Measurements from ENCODE around the gene KPNA2.
"Not testable (repeated sequence)": the region's sequence is repeated elsewhere in the genome, so short reads cannot be mapped to it uniquely, and the experiment has no call there.

The KPNA2 gene

DNA sequence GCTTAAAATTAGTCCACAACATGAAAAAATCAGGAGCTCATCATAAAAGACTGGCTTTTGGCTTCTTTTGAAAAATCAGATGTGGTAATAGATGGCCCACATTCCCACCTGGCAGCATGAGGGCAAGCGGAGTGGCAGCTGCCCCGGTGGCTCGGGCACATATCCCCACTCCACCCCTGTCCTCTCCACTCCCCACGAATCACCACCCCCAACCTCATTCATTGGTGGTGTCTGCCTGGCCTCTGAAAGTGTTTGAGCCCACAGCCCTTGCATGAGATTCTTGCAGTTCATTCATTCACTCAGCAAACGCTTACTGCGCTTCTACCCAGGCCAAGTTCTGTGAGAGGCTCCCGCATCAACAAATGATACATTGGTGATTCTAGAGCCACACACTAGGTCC is 29.8 kb downstream of the KPNA2 start:
- DNase-seq = not testable (repeated sequence)

GRCh38 chr17:68068512-68068911 is 33.0 kb downstream of the KPNA2 start:
- DNase-seq = not testable (repeated sequence)

DNA sequence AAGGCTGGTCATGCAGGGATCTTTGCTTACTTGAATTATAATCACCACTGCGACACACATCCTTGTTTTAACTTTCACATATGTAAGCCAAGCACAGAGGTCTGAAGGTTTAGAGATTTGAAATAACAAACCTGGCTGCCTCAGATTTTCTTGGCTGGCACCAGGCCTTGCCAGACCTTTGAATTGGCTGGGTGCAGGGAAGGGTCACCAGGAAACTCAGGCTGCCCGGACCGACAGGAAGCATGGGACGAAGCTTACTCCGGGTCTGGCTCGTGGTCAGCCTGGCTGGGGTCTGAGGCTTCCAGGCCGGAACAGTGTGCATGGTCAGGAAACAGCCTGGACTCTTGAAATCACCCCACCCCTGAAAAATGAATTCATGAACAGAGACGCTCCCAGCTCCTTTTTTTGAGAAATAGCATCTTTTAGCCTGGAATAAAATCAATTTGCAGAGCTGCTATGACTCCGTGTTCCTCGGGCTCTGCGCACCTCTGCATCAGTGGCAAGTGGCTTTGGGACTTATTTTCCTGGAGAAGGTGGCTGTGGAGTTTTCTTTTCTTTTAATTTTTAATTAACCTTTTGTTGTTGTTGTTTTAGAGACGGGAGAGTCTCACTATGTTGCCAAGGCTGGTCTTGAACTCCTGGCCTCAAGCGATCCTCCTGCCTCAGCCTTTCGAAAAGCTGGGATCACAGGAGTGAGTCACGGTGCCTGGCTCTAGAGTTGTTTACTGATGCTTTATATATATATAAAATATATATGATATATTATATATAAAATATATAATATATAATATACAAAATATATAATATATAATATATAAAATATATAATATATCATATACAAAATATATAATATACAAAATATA is 35.3 kb downstream of the KPNA2 start:
- not testable (repeated sequence) for DNase-seq

GRCh38 chr17:68074279-68074678 is 38.7 kb downstream of the KPNA2 start:
- no peak for DNase-seq

DNA sequence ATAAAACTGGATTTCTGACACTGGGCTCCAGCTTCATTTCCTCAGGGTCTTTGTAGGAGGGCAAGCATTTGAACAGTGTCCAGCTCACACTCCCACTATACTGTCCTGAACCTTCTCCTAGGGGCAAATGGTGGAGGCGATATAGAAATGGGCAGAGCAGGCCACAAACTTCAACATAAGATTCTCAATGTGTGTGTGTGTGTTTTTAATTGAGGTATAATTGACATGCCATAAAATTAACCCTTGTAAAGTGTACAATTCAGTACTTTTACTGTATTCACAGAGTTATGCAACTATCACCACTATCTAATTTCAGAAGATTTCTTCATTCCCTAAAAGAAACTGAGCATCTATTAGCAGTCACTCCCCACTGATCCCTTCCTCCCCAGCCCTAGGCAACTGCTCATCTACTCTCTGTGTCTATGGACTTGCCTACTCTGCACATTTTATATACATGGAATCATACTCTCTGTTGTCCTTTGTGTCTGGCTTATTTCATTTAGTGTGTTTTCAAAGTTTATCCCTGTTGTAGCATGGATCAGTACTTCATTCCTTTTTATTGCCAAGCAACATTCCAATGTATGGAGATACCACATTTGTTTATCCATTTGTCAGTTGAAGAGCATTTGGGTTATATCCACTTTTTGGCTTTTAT is 40.5 kb downstream of the KPNA2 start:
- not testable (repeated sequence) for DNase-seq

DNA sequence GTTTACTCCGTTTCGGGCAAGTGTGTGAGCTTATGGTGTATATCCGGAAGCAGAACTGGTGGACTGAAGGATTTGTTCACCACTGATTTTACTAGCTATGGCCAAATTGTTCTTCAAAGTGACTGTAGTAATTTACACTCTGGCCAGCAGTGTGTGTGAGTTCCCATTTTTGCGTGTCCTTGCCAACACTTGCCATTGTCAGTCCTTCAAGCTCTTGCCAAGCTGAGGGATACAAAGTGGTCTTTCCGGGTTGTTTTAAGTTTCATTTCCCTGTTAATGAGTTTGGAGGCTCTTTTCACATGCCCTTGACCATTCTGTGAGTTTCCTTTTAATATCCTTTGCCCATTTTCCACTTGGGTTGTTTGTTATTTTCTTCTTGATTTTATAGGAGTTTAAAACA is 42.0 kb downstream of the KPNA2 start:
- not testable (repeated sequence) for DNase-seq

DNA sequence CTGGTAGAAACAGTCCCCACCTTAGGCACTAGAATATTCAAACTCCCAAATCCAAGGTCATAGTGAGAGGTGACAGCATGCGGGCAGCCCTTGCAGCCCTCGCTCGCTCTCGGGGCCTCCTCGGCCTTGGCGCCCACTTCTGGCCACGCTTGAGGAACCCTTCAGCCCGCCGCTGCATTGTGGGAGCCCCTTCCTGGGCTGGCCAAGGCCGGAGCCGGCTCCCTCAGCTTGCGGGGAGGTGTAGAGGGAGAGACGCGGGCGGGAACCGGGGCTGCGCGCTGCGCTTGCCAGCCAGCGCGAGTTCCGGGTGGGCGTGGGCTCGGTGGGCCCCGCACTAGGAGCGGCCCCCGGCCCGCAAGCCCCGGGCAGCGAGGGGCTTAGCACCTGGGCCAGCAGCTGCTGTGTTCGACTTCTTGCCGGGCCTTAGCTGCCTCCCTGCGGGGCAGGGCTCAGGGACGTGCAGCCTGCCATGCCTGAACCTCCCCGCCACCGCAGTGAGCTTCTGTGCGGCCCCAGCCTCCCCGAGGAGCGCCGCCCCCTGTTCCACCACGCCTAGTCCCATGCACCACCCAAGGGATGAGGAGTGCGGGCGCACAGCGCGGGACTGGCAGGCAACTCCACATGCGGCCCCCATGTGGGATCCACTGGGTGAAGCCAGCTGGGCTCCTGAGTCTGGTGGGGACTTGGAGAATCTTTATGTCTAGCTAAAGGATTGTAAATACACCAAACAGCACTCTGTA is 45.0 kb downstream of the KPNA2 start:
- DNase-seq = no peak

DNA sequence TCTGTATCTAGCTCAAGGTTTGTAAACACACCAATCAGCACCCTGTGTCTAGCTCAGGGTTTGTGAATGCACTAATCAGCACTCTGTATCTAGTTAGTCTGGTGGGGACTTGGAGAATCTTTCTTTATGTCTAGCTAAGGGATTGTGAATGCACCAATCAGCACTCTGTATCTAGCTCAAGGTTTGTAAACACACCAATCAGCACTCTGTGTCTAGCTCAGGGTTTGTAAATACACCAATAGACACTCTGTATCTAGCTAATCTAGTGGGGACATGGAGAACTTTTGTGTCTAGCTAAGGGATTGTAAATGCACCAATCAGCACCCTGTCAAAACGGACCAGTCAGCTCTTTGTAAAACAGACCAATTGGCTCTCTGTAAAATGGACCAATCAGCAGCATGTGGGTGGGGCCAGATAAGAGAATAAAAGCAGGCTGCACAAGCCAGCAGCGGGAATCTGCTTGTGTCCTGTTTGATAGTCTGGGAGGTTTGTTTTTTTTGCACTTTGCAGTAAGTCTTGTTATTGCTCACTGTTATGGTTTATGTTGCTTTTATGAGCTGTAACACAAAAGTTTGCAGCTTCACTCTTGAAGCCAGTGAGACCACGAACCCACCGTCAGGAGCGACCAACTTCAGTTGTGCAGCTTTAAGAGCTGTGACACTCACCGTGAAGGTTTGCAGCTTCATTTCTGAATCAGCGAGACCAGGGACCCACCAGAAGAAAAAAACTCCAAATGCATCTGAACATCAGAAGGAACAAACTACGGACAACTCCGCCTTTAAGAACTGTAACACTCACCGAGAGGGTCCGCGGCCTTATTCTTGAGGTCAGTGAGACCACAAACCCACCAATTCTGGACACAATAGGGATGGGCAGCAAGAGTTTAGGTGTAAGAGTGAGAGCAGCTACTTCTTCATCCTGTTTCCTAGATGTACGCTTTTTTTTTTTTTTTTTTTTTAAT is 46.0 kb downstream of the KPNA2 start:
- not testable (repeated sequence) for DNase-seq

DNA sequence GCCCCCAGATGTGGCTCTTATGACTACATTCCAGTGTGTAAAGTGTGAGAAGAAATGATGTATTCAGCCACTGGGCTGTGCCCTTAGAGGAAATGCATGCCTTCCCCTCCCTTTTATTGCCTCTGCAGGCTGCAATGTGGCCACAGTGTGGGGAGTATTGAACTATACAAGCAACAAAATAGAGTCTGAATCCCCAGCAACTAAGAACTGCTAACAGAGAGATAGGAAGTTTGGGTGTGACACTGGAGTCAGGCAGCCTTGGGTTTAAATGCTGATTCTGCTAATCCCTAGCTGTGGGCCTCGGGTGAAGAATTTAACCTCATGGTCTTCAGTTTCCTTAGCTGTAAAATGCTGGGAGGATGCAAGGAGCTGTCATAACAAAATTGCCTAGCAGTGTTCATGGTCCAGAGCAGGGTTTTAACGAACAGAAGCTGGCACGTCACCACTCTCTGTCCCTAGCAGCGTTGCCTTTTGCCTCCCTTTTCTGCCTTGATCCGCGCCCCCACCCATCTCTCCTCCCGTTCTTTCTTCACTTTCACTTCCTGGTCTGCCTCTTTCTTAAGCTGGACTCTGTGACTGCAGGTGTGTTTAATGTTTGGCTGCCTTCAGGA is 50.3 kb downstream of the KPNA2 start:
- DNase-seq = peak; percentile 18

DNA sequence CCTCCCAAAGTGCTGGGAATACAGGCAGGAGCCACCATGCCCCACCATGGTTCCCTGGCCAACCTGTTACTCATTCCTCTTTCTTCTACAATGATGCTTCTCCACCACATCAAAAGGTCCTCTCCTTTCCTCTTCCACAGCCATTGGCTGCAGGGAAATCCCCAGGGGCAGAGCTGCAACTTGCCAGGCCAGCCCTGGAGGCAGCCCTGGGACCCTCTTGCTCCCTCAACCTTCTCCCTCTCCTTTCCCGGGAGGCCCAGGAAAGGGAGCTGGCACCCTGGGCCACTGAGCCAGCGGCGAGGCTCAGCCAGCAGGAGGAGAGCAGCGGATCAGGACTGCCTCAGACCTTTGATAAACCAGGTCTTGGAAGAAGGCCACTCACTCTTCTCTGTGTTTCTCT is 51.1 kb downstream of the KPNA2 start:
- DNase-seq = not testable (repeated sequence)

- not testable (repeated sequence) for DNase-seq
These were observed 51.6 kb downstream of the KPNA2 start for GRCh38 chr17:68087131-68087623.

DNA sequence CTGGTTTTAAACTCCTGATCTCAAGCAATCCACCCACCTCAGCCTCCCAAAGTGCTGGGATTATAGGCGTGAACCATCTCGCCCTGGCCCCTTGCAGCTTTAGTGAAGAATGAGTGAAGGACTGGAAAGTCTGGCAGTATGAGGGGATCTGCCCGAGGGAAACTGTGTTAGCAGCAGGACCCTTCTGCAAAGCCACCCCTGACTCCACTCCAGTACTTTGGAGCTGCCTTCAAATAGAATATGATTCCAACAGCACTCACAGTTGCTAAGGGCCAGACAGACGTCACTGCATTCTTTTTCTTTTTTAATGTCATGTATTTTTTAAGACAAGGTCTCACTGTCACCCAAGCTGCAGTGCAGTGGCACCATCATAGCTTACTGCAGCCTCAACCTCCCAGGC is 52.3 kb downstream of the KPNA2 start:
- DNase-seq = no peak

DNA sequence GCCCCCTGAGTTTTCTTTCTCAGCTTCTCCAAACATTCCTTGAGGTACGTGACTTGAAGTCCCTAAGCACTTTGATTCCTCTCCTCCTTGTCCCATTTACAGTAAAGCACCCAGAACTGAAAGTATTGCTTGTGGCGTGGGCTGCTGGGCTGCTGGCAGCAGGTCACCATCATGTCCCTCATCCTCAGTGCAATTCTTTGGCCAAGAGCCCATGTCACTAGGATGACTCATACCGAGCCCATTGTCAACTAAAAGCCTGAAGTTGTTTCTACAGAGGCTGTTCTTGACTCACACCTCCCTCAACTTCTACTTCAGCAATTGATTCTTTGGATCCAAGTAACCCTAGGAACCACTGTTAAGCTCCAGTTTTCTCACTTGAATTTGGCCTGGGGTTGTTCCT is 54.3 kb downstream of the KPNA2 start:
- DNase-seq = peak; percentile 53

DNA sequence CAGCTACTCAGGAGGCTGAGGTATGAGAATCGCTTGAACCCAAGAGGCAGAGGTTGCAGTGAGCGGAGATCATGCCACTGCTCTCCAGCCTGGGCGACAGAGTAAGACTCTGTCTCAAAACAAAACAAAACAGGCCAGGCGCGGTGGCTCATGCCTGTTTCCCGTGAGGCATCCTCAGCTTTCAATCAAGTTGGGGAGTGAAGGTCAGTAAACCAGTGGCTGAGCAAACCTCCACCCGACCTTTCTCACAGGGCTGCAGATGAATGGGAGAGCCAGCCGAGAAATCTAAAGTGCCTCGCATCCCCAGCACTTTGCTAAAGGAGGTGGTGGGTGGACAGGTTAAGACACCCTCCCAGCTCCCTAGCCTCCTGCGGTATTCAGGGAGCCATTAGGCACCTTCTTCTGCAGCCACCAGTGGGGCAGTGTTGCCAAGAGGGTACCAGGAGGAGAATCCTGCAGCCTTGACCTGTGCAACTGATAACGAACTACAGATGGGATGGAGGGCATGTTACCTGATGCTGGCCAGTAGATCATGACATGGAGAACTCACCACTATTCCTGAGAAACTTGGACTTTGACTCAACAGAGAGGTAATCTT is 59.0 kb downstream of the KPNA2 start:
- no peak for DNase-seq

DNA sequence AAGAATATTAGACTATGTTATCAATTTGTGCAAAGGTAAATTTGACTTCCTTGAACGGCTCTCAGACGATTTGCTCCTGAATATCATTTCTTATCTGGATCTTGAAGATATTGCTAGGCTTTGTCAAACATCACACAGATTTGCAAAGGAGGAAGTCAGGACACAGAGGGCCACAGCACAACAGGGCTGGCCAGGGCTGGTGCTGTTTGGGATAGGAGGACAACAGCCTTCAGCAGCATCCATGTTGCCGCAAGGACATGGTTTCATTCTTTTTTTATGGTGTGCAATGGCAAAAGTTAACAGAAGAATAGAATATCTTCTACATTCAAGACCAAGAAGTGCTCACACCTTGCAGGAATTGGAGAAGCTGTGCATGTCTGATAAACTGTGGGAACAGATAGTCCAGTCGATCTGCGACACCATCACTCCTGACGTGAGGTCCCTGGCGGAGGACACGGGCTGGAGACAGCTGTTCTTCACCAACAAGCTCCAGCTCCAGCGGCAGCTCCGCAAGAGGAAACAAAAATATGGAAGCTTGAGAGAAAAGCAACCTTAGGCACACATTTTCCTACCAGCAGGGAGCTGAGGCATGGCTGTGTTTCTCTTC is 59.8 kb downstream of the KPNA2 start:
- DNase-seq = no peak

DNA sequence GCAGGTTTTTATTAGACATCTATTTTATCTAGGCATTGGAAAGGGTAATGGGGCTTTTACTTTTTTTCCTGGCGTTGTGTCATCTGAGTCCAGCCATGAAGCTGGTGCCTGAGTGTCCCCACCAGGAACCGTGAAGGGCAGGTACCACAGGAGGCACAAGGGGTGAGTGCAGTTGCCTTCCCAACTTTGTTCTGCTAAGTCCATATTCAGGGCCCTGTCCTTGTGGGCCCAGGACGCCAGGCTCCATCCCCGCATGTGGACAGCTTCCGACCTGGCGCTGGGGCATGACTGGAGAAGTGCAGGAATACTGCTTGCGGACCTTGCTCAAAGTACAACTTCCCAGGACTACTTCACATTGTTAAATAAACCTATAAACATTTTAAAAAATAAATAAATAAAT is 60.6 kb downstream of the KPNA2 start:
- no peak for DNase-seq
